ENCODE measurements around the gene BCL11B.
A peak's percentile ranks its signal among the peaks of the same experiment; 100 is the strongest.

BCL11B gene

GRCh38 chr14:99252940-99253868 is 18.8 kb downstream of the BCL11B start:
- DNase-seq: peak; percentile 53

GRCh38 chr14:99252443-99252939 is 19.5 kb downstream of the BCL11B start:
- no peak for DNase-seq

GRCh38 chr14:99251721-99252120 is 20.3 kb downstream of the BCL11B start:
- DNase-seq: no peak

GRCh38 chr14:99250636-99251208 is 21.3 kb downstream of the BCL11B start:
- no peak for DNase-seq

GRCh38 chr14:99249389-99249788 is 22.6 kb downstream of the BCL11B start:
- DNase-seq: no peak

GRCh38 chr14:99248761-99249171 is 23.2 kb downstream of the BCL11B start:
- no peak for DNase-seq

- DNase-seq: no peak
These were observed 24.2 kb downstream of the BCL11B start for GRCh38 chr14:99247772-99248171.

- DNase-seq: no peak
These were observed 24.8 kb downstream of the BCL11B start for GRCh38 chr14:99247101-99247729.

GRCh38 chr14:99246536-99247097 is 25.4 kb downstream of the BCL11B start:
- no peak for DNase-seq

- no peak for DNase-seq
These were observed 26.2 kb downstream of the BCL11B start for GRCh38 chr14:99245564-99246511.

GRCh38 chr14:99244941-99245563 is 26.9 kb downstream of the BCL11B start:
- no peak for DNase-seq

- no peak for DNase-seq
These were observed 27.6 kb downstream of the BCL11B start for GRCh38 chr14:99244367-99244901.

GRCh38 chr14:99242816-99243721 is 28.9 kb downstream of the BCL11B start:
- peak; percentile 49 for DNase-seq

GRCh38 chr14:99242238-99242637 is 29.8 kb downstream of the BCL11B start:
- DNase-seq: no peak

GRCh38 chr14:99241325-99242010 is 30.5 kb downstream of the BCL11B start:
- DNase-seq: peak; percentile 58

GRCh38 chr14:99240627-99241324 is 31.2 kb downstream of the BCL11B start:
- no peak for DNase-seq

- DNase-seq: no peak
These were observed 32.3 kb downstream of the BCL11B start for GRCh38 chr14:99239661-99240092.

- no peak for DNase-seq
These were observed 33.8 kb downstream of the BCL11B start for GRCh38 chr14:99238216-99238615.

- DNase-seq: no peak
These were observed 34.7 kb downstream of the BCL11B start for GRCh38 chr14:99237288-99237687.

All from activated naive CD4-positive, alpha-beta T cell treated with anti-CD3 and anti-CD28 coated beads, Interleukin-2, amount 50 U/mL, for 16 hours (primary cell).